Neutrophil (primary cell): ENCODE results near the gene DHX35.

Source experiments
- H3K27ac ChIP-seq: fragments of 200-600 bp; sonication (generic); 2 replicates; pipeline ENCODE4 v1.5.1; 2016; ENCODE audit warnings: mild to moderate bottlenecking, moderate library complexity
- H3K27me3 ChIP-seq: fragments of 200-600 bp; sonication (generic); 2 replicates; pipeline ENCODE4 v1.6.0; 2016; ENCODE audit warnings: mild to moderate bottlenecking
- H3K36me3 ChIP-seq: fragments of 200-600 bp; sonication (generic); 2 replicates; pipeline ENCODE4 v1.5.1; 2017
- H3K4me1 ChIP-seq, 2 experiments: fragments of 200-600 bp in 1 of 2; sonication (generic) in 1 of 2; 1 replicate in 1 of 2; 2 replicates in 1 of 2; pipeline versions ENCODE4 v1.5.1 to v1.6.1; 2013 to 2016; ENCODE audit warnings: low read depth in 1 of 2, low read length in 1 of 2, mild to moderate bottlenecking in 1 of 2, moderate library complexity in 1 of 2; ENCODE audit not compliant: control insufficient read depth in 1 of 2, insufficient read depth in 1 of 2
- H3K4me3 ChIP-seq, 2 experiments: fragments of 200-600 bp in 1 of 2; sonication (generic) in 1 of 2; 1 replicate in 1 of 2; 2 replicates in 1 of 2; pipeline ENCODE4 v1.5.1; 2013 to 2016; ENCODE audit warnings: low read depth in 1 of 2, low read length in 1 of 2, mild to moderate bottlenecking in 1 of 2, moderate library complexity in 1 of 2
- H3K9me3 ChIP-seq: fragments of 200-600 bp; sonication (generic); 2 replicates; pipeline ENCODE4 v1.5.1; 2016
- TF ChIP-seq, protein P1 (sequence below): fragments of 200-600 bp; sonication (generic); IDR thresholded peaks from 2 replicates; pipeline ENCODE4 v1.5.1; 2016; ENCODE audit warnings: antibody characterized with exemption

The DHX35 gene

DNA sequence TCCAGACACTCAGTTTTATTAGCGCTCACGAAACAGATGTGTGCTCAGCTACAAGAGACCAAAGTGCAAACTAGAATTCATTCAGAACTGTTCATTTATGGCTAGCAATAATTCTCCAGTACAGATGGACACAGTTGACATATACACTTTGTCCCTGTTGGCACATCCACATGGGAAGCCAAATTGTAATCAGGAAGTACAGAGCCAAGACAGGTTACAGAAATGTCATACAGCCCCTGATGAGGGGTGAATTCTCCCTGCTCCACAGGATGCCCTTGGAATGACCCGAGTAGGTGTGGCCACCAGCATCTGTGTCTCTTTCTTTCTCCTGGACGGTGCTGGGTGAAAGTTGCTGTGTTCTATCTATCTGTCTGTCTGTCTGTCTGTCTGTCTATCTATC lies 7.6 kb downstream of the DHX35 start:
- Histone ChIP-seq H3K36me3 (peaks cover 44% of the 10 kb centered on the region), H3K4me3 (no peak overlapping the region), H3K9me3 (no peaks in the 10 kb centered on the region), H3K27ac (no peak overlapping the region), H3K4me1 (no peaks in the 10 kb centered on the region), H3K27me3 (no peaks in the 10 kb centered on the region)
- TF ChIP-seq, protein P1, sequence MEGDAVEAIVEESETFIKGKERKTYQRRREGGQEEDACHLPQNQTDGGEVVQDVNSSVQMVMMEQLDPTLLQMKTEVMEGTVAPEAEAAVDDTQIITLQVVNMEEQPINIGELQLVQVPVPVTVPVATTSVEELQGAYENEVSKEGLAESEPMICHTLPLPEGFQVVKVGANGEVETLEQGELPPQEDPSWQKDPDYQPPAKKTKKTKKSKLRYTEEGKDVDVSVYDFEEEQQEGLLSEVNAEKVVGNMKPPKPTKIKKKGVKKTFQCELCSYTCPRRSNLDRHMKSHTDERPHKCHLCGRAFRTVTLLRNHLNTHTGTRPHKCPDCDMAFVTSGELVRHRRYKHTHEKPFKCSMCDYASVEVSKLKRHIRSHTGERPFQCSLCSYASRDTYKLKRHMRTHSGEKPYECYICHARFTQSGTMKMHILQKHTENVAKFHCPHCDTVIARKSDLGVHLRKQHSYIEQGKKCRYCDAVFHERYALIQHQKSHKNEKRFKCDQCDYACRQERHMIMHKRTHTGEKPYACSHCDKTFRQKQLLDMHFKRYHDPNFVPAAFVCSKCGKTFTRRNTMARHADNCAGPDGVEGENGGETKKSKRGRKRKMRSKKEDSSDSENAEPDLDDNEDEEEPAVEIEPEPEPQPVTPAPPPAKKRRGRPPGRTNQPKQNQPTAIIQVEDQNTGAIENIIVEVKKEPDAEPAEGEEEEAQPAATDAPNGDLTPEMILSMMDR = no peak

DNA sequence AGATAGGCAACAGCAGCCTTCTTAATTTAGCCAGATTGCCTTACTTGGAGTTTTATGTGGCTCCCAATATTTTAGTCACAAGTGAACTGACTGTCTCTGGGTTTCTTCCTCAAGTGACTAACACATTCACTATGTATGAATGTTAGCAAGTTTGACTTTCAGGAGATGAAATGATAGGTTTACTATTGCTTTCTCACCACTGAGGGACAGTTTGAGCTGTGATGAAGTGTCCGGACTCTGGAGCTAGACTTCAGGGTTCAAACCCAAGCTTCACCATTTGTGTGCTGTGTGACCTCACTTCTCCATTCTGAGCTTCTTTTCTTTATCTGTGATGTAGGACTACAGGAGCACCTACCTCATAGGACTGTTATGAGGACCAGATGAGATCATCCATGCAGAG lies 8.2 kb downstream of the DHX35 start:
- Histone ChIP-seq H3K9me3 (no peaks in the 10 kb centered on the region), H3K4me1 (no peaks in the 10 kb centered on the region), H3K4me3 (no peak overlapping the region), H3K27ac (no peak overlapping the region), H3K36me3 (peaks cover 44% of the 10 kb centered on the region), H3K27me3 (no peaks in the 10 kb centered on the region)
- TF ChIP-seq, protein P1 = no peak

DNA sequence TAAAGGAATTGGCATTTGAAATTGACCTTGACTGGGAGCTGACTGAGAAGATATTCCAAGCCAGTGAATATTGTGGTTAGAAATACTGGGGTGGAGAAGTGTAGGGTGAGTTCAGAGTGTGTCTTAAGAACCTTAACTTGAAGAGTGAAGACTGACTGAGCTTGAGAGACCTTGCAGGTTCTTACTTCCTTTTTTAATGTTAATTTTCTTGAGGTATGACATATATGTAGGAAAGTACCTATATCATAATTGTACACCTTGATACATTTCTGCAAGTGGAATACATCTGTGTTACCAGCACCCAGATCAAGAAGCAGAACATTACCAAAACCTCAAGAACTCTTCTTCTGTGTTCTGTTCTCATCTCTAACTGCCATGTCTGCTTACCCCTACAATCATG lies 11.0 kb downstream of the DHX35 start:
- Histone ChIP-seq H3K4me1 (no peaks in the 10 kb centered on the region), H3K4me3 (no peak overlapping the region), H3K27me3 (no peaks in the 10 kb centered on the region), H3K27ac (no peak overlapping the region), H3K36me3 (peaks cover 41% of the 10 kb centered on the region), H3K9me3 (no peaks in the 10 kb centered on the region)
- TF ChIP-seq, protein P1 = no peak

DNA sequence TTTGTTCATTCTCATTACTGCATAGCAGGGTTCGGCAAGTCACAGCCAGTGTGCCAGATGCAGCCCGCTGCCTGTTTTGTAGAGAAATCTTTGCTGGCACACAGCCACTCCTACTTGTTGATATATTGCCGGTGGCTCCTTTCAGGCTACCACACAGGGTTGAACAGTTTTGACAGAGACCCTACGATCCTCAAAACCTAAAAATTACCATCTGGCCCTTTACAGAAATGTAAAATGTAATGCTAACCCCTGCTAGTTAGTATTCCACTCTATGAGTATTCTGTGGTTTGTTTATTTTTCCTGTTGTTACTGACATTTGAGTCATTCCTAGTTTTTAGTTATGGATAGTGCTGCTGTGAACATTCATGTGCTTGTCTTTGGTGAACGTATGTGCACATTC lies 11.5 kb downstream of the DHX35 start:
- Histone ChIP-seq H3K9me3 (no peaks in the 10 kb centered on the region), H3K36me3 (peaks cover 39% of the 10 kb centered on the region), H3K4me1 (no peaks in the 10 kb centered on the region), H3K4me3 (no peak overlapping the region), H3K27me3 (no peaks in the 10 kb centered on the region), H3K27ac (no peak overlapping the region)
- TF ChIP-seq, protein P1 = no peak

DNA sequence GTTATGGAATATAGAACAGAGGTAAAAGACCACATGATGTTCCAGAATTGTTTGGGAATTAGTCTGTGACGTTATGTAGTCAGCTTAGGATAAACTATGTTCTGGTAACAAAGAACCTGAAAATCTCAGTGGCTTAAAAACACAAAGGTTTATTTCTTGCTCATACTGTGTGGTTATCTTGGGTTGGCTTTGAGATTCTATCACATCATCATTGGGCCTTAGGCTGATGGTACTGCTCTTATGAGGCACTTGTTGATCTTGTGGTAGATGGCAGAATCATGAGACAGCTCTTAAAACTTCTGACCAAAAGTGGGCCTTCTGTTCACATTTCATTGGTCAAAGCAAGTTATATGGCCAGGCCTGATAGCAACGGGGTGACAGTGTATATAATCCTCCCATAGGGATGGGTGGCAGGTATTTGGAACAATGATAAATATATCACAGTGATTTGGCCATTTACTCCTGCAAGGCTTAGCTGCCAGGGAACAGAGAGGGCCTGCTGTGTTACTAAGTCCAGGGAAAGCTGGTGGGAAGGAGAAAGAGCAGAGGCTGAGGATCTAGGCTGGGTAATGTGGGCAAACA lies 13.5 kb downstream of the DHX35 start:
- Histone ChIP-seq H3K9me3 (no peaks in the 10 kb centered on the region), H3K27ac (no peak overlapping the region), H3K27me3 (no peaks in the 10 kb centered on the region), H3K36me3 (peaks cover 28% of the 10 kb centered on the region), H3K4me1 (no peaks in the 10 kb centered on the region), H3K4me3 (no peak overlapping the region)
- TF ChIP-seq, protein P1 = no peak

DNA sequence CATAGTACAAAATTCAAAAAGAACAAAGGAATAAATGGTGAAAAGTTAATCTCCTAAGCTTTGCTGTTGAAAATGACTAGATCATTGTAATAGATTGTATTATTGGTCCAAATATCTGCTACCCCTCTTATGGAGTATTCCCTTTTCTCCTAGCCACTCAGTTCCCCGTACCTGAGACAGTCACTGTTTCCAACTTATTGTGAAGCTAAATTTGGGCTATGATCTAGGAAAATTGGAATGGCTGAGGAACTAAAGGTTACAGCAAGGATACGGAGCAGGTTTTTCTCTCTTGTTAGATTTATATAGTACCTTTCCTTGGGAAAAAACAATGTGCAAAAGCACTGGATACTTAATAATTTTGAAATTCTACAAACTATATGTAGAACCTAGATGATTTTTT lies 17.3 kb downstream of the DHX35 start:
- Histone ChIP-seq H3K36me3 (no peaks in the 10 kb centered on the region), H3K27ac (no peak overlapping the region), H3K4me3 (no peak overlapping the region), H3K27me3 (no peaks in the 10 kb centered on the region), H3K9me3 (no peaks in the 10 kb centered on the region), H3K4me1 (peaks cover 7 to 9% of the 10 kb centered on the region in 2 experiments)
- TF ChIP-seq, protein P1 = no peak
